OCI-LY3 (cell line): ENCODE results near the gene CHL1.

Source experiments
- H2AFZ ChIP-seq: fragments of 200-600, 300-600 bp; shearing (Covaris generic); 2 replicates; pipeline ENCODE4 v1.6.0; 2014; ENCODE audit warnings: antibody characterized with exemption, low read depth, low read length
- H3K27ac ChIP-seq: fragments of 200-600, 300-600 bp; sonication (generic); 2 replicates; pipeline ENCODE4 v1.5.1; 2014; ENCODE audit warnings: mild to moderate bottlenecking, low read length, moderate library complexity, mixed read lengths
- H3K27me3 ChIP-seq: fragments of 200-600, 300-600 bp; sonication (generic); 2 replicates; pipeline ENCODE4 v1.6.1; 2014; ENCODE audit warnings: low read depth, low read length, mixed read lengths
- H3K36me3 ChIP-seq: fragments of 200-600, 300-600 bp; sonication (generic); replicated peaks from 2 replicates; pipeline ENCODE3; 2014; ENCODE audit warnings: low read depth, low read length, mixed read lengths
- H3K4me1 ChIP-seq: fragments of 300-600, 200-600 bp; sonication (generic); 2 replicates; pipeline ENCODE4 v1.6.1; 2014; ENCODE audit warnings: low read length, mixed read lengths
- H3K4me2 ChIP-seq: fragments of 200-600, 300-600 bp; sonication (generic); 2 replicates; pipeline ENCODE4 v1.6.1; 2014; ENCODE audit warnings: low read length, mixed read lengths
- H3K4me3 ChIP-seq: fragments of 300-600, 200-600 bp; sonication (generic); 2 replicates; pipeline ENCODE4 v1.5.1; 2014; ENCODE audit warnings: antibody characterized with exemption, mild to moderate bottlenecking, low read length, moderate library complexity
- H3K79me2 ChIP-seq: fragments of 300-600, 200-600 bp; shearing (Covaris generic); 2 replicates; pipeline ENCODE4 v1.6.1; 2014; ENCODE audit warnings: mild to moderate bottlenecking, low read length, mixed read lengths
- H3K9ac ChIP-seq: fragments of 300-600, 200-600 bp; shearing (Covaris generic); 2 replicates; pipeline ENCODE4 v1.6.0; 2014; ENCODE audit warnings: mild to moderate bottlenecking, low read length, moderate library complexity
- H3K9me3 ChIP-seq: fragments of 200-600, 300-600 bp; shearing (Covaris generic); 2 replicates; pipeline ENCODE4 v1.6.1; 2014; ENCODE audit warnings: low read length, mixed read lengths; ENCODE audit not compliant: insufficient read depth
- H4K20me1 ChIP-seq: fragments of 200-600, 300-600 bp; sonication (generic); 2 replicates; pipeline ENCODE4 v1.6.1; 2016; ENCODE audit warnings: low read length, mixed read lengths; ENCODE audit not compliant: insufficient read depth
- EZH2phosphoT487 ChIP-seq: fragments of 200-600 bp; shearing (Covaris generic); IDR thresholded peaks from 2 replicates; pipeline ENCODE4 v1.6.1; 2018; ENCODE audit warnings: antibody characterized with exemption, mixed run types, low read depth
- TF ChIP-seq, protein P1 (sequence below): fragments of 200-600, 300-600 bp; sonication (generic); IDR thresholded peaks from 2 replicates; pipeline ENCODE4 v1.5.1; 2014; ENCODE audit warnings: antibody characterized with exemption, low read length, low read depth

CHL1 gene

DNA sequence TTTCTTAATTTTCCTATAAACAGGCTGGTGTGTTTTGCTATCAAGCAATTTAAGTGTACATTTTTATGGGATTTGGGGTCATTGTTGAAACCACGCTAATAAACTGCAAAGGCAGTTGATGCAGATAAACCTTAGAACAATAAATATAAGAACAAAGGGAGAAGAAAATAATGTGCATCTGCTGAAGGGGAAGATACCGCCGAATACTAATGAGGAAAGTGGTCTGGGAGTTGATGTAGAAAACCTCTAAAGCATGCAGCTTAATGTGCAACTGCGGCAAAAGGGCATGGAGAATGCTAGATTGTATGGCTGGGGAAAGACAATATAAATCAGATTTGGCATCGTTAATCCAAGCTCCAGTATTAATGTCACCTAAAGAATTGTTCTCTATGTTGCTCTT lies 29.8 kb upstream of the CHL1 start:
- TF ChIP-seq, protein P1, sequence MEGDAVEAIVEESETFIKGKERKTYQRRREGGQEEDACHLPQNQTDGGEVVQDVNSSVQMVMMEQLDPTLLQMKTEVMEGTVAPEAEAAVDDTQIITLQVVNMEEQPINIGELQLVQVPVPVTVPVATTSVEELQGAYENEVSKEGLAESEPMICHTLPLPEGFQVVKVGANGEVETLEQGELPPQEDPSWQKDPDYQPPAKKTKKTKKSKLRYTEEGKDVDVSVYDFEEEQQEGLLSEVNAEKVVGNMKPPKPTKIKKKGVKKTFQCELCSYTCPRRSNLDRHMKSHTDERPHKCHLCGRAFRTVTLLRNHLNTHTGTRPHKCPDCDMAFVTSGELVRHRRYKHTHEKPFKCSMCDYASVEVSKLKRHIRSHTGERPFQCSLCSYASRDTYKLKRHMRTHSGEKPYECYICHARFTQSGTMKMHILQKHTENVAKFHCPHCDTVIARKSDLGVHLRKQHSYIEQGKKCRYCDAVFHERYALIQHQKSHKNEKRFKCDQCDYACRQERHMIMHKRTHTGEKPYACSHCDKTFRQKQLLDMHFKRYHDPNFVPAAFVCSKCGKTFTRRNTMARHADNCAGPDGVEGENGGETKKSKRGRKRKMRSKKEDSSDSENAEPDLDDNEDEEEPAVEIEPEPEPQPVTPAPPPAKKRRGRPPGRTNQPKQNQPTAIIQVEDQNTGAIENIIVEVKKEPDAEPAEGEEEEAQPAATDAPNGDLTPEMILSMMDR = no peak
- no peak for TF ChIP-seq EZH2phosphoT487
- Histone ChIP-seq H3K4me2 (no peak overlapping the region), H2AFZ (no peak overlapping the region), H3K27ac (no peak overlapping the region), H3K9me3 (no peaks in the 10 kb centered on the region), H3K79me2 (no peaks in the 10 kb centered on the region), H3K27me3 (no peaks in the 10 kb centered on the region), H3K4me3 (no peak overlapping the region), H4K20me1 (no peaks in the 10 kb centered on the region), H3K9ac (no peak overlapping the region), H3K4me1 (no peaks in the 10 kb centered on the region), H3K36me3 (no peaks in the 10 kb centered on the region)

DNA sequence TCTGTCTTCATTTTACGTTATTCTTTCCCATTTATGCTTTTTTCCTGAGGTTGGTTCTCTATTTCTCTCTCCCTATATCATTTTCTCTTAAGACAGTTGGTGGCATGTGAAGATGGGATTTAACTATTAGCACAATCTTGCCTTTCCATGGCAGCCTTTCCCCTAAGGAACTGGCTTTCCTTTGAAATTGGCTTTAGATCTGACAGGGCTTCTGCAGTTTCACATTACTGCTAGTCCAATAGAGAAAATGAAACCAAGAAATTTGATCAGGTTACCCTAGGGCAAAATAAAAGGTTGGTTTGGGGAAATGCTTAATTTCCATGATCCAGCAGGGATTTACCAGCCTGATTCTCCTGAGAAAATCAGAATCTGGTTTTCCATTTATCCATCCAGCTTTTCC lies 22.7 kb upstream of the CHL1 start:
- no peak for TF ChIP-seq EZH2phosphoT487
- TF ChIP-seq, protein P1 = no peak
- Histone ChIP-seq H3K4me1 (peaks cover 28% of the 10 kb centered on the region), H2AFZ (peak overlapping the region; percentile 87), H3K79me2 (no peaks in the 10 kb centered on the region), H3K9ac (peak overlapping the region; percentile 37), H3K36me3 (no peaks in the 10 kb centered on the region), H3K4me2 (peak overlapping the region; percentile 75), H3K27ac (no peak overlapping the region), H3K27me3 (no peaks in the 10 kb centered on the region), H3K4me3 (peak overlapping the region; percentile 54), H4K20me1 (no peaks in the 10 kb centered on the region), H3K9me3 (no peaks in the 10 kb centered on the region)

DNA sequence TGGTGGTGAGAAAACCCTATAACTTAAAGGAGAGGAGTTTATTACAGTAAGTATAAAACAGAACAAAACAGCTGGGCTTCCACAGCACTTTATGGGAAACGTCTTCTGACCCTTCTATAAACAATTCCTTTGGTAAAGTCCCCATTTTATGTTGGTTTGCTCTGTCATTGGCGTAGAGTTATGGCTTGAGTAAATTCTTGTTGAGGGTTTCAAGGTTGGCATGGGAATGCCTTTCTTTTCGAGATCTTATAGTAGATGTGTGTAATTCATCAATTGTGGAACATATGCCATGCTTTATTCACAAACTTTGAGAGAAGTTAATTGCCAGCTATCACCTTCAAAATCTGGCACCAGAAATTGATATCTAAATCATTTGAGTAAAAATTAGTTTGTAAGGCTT lies 11.6 kb upstream of the CHL1 start:
- Histone ChIP-seq H2AFZ (no peak overlapping the region), H3K4me1 (peaks cover 3% of the 10 kb centered on the region; the same call in 1 of the 2 replicates), H3K4me3 (no peak overlapping the region), H3K27ac (no peak overlapping the region), H3K36me3 (peaks cover 2% of the 10 kb centered on the region), H3K27me3 (no peaks in the 10 kb centered on the region), H3K9ac (no peak overlapping the region), H4K20me1 (no peaks in the 10 kb centered on the region), H3K4me2 (no peak overlapping the region), H3K79me2 (no peaks in the 10 kb centered on the region), H3K9me3 (no peaks in the 10 kb centered on the region)
- TF ChIP-seq EZH2phosphoT487 = no peak
- TF ChIP-seq, protein P1 = no peak

DNA sequence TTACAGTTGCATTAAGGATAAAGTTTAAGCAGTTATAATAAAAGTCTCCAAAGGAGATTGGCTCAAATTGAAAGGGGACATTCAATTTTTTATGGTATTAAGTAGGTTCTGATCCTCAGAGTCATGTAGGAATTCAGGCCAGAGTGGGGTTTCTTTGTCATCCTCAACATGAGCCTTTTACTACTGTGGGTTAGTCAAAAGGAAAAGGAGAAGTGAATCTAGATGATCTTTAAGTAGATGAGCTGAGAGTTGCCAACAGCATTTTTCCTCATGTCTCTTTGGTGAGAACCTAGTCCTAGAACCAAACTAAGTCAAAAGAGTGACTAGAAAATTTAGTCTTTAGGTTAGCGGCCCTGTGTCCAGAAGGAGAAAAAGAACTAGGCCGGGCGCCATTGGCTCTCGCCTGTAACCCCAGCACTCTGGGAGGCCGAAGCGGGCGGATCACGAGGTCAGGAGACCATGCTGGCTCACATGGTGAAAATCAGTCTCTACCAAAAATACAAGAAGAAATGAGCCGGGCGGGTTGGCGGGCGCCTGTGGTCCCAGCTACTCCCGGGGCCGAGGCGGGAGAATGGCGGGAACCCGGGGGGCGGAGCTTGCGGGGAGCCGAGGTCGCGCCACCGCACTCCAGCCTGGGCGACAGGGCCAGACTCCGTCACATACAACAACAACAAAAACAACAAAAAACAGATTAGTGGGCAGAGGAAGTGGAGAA lies 4.2 kb upstream of the CHL1 start:
- H2AFZ ChIP-seq = peak overlapping the region; percentile 81
- no peaks in the 10 kb centered on the region for H4K20me1 ChIP-seq
- peaks cover 2% of the 10 kb centered on the region for H3K36me3 ChIP-seq
- no peaks in the 10 kb centered on the region for H3K79me2 ChIP-seq
- H3K27ac ChIP-seq = peak overlapping the region; percentile 97
- H3K27me3 ChIP-seq = no peaks in the 10 kb centered on the region
- peak overlapping the region; percentile 77 for H3K9ac ChIP-seq
- peaks cover 24% of the 10 kb centered on the region for H3K4me1 ChIP-seq
- no peak for TF ChIP-seq EZH2phosphoT487
- TF ChIP-seq, protein P1 = no peak
- H3K4me2 ChIP-seq = peak overlapping the region; percentile 83
- H3K4me3 ChIP-seq = peak overlapping the region; percentile 65
- H3K9me3 ChIP-seq = no peaks in the 10 kb centered on the region
